Neural progenitor cell (in vitro differentiated cells): ENCODE results near the gene UNC5A.

Experiments
- EZH2 ChIP-seq: fragments of 200-600 bp; sonication (generic); IDR thresholded peaks from 2 replicates; pipeline ENCODE4 v1.6.1; 2017; ENCODE audit warnings: antibody characterized with exemption, mild to moderate bottlenecking, moderate library complexity
- EZH2phosphoT487 ChIP-seq: fragments of 200-600 bp; sonication (generic); IDR thresholded peaks from 2 replicates; pipeline ENCODE4 v1.6.1; 2017; ENCODE audit warnings: antibody characterized with exemption
- TF ChIP-seq, protein P1 (sequence below): fragments of 200-600 bp; sonication (generic); IDR thresholded peaks from 2 replicates; pipeline ENCODE4 v1.5.1; 2017; ENCODE audit warnings: antibody characterized with exemption, mild to moderate bottlenecking

DNA sequence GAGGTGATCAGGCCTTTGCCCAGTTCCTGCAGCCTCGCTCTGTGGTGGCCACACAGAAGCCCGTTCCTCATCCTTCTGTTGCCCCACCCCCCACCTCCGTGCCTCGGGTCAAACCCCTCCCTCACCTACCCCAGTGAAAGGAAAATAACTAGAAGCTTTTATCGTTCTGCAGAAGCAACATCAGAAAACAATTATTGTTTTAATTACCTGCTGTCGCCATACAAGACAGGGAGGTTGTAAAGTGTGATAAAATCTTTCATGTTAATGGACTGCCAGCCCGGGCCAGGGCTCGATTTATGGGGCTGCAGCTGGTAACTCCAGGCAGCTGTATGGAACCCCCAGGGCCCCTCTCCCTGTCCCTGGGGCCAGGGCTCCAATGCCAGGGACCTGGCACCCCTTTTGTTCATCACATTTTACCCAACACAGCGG lies 20.6 kb downstream of the UNC5A start:
- TF ChIP-seq, protein P1, sequence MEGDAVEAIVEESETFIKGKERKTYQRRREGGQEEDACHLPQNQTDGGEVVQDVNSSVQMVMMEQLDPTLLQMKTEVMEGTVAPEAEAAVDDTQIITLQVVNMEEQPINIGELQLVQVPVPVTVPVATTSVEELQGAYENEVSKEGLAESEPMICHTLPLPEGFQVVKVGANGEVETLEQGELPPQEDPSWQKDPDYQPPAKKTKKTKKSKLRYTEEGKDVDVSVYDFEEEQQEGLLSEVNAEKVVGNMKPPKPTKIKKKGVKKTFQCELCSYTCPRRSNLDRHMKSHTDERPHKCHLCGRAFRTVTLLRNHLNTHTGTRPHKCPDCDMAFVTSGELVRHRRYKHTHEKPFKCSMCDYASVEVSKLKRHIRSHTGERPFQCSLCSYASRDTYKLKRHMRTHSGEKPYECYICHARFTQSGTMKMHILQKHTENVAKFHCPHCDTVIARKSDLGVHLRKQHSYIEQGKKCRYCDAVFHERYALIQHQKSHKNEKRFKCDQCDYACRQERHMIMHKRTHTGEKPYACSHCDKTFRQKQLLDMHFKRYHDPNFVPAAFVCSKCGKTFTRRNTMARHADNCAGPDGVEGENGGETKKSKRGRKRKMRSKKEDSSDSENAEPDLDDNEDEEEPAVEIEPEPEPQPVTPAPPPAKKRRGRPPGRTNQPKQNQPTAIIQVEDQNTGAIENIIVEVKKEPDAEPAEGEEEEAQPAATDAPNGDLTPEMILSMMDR: no peak
- no peak for TF ChIP-seq EZH2phosphoT487
- TF ChIP-seq EZH2: no peak
